22Rv1 (cell line): Measurements from ENCODE around the gene SRF.
"Not testable (repeated sequence)": the region's sequence is repeated elsewhere in the genome, so short reads cannot be mapped to it uniquely, and the experiment has no call there.

Experiments used
- H3K27ac ChIP-seq: fragments of 450-650 bp; 2 replicates; pipeline ENCODE4 v1.5.1; 2017
- ZFX ChIP-seq: fragments of 450-650 bp; IDR thresholded peaks from 2 replicates; pipeline ENCODE4 v1.6.1; 2017; ENCODE audit warnings: antibody characterized with exemption, borderline replicate concordance
- TF ChIP-seq, protein P1 (sequence below): fragments of 450-650 bp; IDR thresholded peaks from 2 replicates; pipeline ENCODE4 v1.5.1; 2017; ENCODE audit warnings: mild to moderate bottlenecking

Gene SRF

DNA sequence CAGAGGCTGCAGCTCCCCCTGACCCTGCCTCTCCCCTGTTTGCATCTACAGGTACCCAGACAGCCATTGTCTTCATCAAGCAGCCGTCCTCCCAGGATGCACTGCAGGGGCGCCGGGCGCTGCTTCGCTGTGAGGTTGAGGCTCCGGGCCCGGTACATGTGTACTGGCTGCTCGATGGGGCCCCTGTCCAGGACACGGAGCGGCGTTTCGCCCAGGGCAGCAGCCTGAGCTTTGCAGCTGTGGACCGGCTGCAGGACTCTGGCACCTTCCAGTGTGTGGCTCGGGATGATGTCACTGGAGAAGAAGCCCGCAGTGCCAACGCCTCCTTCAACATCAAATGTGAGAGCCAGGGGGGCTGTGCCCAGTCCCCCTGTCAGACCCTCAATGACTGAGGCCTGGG lies 42.1 kb upstream of the SRF start:
- no peak for TF ChIP-seq ZFX
- H3K27ac ChIP-seq = no peak overlapping the region

DNA sequence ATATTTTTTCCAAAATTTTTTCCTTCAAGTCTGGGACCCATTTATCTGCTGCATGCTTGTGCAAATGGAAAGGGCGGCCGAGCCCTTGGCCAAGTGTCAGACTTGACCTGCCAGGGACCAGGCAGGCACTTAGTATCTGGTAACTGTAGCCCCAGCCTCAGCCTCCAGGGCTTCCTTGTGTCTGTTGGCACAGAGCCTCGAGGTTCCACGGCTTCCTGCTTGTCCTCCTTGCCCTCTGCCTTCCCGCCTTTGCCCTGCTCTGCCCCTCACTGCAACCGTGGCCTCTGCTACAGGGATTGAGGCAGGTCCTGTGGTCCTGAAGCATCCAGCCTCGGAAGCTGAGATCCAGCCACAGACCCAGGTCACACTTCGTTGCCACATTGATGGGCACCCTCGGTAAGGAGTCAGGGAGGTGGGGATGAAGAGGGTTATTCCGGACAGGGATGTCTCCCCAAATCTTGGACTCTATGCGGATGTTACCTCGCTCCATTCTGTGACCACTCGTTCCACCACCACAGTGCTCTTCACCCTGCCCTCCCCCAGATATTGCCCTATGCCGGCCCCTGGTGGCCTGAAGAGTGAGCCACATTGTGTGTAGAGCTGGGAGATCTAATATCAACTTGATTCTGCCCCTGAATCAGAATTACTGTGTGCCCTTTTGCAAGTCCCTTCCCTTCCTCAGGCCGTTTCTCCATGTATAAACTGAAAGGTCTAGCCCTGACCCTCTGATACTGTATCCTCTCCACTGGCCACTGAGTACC lies 41.5 kb upstream of the SRF start:
- TF ChIP-seq ZFX = no peak
- TF ChIP-seq, protein P1, sequence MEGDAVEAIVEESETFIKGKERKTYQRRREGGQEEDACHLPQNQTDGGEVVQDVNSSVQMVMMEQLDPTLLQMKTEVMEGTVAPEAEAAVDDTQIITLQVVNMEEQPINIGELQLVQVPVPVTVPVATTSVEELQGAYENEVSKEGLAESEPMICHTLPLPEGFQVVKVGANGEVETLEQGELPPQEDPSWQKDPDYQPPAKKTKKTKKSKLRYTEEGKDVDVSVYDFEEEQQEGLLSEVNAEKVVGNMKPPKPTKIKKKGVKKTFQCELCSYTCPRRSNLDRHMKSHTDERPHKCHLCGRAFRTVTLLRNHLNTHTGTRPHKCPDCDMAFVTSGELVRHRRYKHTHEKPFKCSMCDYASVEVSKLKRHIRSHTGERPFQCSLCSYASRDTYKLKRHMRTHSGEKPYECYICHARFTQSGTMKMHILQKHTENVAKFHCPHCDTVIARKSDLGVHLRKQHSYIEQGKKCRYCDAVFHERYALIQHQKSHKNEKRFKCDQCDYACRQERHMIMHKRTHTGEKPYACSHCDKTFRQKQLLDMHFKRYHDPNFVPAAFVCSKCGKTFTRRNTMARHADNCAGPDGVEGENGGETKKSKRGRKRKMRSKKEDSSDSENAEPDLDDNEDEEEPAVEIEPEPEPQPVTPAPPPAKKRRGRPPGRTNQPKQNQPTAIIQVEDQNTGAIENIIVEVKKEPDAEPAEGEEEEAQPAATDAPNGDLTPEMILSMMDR = peak; percentile 70
- no peak overlapping the region for H3K27ac ChIP-seq

DNA sequence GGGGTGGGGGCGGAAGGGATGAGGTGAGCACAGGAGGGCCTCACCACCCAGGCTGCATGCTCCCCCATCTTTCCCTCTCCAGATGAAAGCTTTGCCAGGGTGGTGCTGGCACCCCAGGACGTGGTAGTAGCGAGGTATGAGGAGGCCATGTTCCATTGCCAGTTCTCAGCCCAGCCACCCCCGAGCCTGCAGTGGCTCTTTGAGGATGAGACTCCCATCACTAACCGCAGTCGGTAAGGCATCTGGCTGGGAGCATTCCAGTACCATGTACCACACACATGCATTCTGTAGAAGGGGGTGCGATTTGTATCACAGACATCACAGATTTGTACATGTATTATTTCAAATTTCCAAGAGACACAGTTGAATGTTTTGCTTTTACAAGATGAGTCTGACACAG lies 40.6 kb upstream of the SRF start:
- TF ChIP-seq ZFX = no peak
- TF ChIP-seq, protein P1 = no peak
- no peak overlapping the region for H3K27ac ChIP-seq

DNA sequence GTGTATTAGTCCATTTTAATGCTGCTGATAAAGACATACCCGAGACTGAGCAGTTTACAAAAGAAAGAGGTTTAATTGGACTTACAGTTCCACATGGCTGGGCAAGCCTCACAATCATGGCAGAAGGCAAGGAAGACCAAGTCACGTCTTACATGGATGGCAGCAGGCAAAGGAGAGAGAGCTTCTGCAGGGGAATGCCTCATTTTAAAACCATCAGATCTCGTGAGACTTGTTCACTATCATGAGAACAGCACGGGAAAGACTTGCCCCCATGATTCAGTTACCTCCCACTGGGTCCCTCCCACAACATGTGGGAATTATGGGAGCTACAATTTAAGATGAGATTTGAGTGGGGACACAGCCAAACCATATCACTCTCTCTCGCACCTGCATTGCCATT lies 39.7 kb upstream of the SRF start:
- not testable (repeated sequence) for H3K27ac ChIP-seq

DNA sequence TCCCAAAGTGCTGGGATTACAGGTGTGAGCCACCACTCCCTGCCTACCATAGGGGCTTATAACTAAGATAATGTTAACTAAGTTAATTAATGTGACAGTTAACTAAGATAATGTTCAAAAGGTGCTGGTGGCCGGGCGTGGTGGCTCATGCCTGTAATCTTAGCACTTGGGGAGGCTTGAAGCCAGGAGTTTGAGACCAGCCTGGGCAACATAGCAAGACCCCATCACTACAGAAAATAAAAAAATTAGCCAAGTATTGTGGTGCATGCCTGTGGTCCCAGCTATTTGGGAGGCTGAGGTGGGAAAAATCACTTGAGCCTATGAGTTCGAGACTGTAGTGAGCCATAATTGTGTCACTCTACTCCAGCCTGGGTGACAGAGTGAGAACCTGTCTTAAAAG lies 32.8 kb upstream of the SRF start:
- H3K27ac ChIP-seq = no peak overlapping the region
- TF ChIP-seq ZFX = no peak
- TF ChIP-seq, protein P1 = no peak

DNA sequence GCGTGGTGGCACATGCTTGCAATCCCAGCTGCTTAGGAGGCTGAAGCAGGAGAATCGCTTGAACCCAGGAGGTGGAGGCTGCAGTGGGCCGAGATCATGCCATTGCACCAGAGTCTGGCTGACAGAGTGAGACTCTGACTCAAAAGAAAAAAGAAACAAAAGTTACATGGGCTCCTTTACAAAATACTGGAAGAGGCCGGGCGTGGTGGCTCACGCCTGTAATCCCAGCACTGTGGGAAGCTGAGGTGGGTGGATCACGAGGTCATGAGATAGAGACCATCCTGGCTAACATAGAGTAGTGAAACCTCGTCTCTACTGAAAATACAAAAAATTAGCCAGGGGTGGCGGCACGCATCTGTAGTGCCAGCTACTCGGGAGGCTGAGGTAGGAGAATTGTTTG lies 31.1 kb upstream of the SRF start:
- H3K27ac ChIP-seq = not testable (repeated sequence)

DNA sequence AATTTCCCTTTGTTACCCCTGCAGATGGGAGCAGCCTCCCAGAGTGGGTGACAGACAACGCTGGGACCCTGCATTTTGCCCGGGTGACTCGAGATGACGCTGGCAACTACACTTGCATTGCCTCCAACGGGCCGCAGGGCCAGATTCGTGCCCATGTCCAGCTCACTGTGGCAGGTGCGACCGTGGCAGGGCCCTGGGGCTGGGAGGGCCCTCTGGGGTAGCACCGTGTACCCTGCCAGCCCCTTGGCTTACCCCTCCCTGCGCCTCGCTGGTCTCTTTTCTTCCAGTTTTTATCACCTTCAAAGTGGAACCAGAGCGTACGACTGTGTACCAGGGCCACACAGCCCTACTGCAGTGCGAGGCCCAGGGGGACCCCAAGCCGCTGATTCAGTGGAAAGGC lies 29.4 kb upstream of the SRF start:
- no peak overlapping the region for H3K27ac ChIP-seq
- no peak for TF ChIP-seq ZFX
- TF ChIP-seq, protein P1 = no peak

DNA sequence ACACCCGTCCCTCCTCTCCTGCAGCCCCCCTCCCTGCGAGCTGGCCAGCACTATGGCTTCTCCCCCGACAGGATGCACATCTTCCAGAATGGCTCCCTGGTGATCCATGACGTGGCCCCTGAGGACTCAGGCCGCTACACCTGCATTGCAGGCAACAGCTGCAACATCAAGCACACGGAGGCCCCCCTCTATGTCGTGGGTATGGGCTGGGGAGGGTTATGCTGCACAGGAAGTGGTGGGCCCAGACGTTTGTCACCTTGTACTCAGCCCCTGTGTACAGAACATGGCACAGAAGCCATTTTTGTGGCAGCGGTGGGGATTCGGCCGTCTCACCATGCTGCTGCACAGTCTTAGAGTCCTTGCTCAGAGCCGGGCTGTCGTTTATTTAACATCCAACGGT lies 29.0 kb upstream of the SRF start:
- TF ChIP-seq ZFX = no peak
- TF ChIP-seq, protein P1 = no peak
- H3K27ac ChIP-seq = no peak overlapping the region
